Gastroesophageal sphincter (tissue), 3 donors: ENCODE results near the gene ITPR2.

ENCODE experiments used
- POLR2A ChIP-seq, 2 donors: fragments of 450-650 bp; IDR thresholded peaks; one replicate each; pipeline ENCODE4 v1.6.1; 2017; ENCODE audit warnings: antibody characterized with exemption in 2 of 2, mild to moderate bottlenecking in 2 of 2, moderate library complexity in 1 of 2
- TF ChIP-seq, protein P1 (sequence below), 4 experiments: fragments of 200-600 bp in 2 of 4; fragments of 450-650 bp in 2 of 4; sonication (generic) in 1 of 4; IDR thresholded peaks; one replicate each; pipeline ENCODE4 v1.5.1; 2017 to 2019; ENCODE audit warnings: antibody characterized with exemption in 4 of 4, mild to moderate bottlenecking in 2 of 4, moderate library complexity in 2 of 4

- no peak for TF ChIP-seq POLR2A (IDR thresholded peaks at IDR 0.05)
- TF ChIP-seq, protein P1, sequence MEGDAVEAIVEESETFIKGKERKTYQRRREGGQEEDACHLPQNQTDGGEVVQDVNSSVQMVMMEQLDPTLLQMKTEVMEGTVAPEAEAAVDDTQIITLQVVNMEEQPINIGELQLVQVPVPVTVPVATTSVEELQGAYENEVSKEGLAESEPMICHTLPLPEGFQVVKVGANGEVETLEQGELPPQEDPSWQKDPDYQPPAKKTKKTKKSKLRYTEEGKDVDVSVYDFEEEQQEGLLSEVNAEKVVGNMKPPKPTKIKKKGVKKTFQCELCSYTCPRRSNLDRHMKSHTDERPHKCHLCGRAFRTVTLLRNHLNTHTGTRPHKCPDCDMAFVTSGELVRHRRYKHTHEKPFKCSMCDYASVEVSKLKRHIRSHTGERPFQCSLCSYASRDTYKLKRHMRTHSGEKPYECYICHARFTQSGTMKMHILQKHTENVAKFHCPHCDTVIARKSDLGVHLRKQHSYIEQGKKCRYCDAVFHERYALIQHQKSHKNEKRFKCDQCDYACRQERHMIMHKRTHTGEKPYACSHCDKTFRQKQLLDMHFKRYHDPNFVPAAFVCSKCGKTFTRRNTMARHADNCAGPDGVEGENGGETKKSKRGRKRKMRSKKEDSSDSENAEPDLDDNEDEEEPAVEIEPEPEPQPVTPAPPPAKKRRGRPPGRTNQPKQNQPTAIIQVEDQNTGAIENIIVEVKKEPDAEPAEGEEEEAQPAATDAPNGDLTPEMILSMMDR (IDR thresholded peaks at IDR 0.05) = no peak
Observed at GRCh38 chr12:26711569-26711968, 121.4 kb downstream of the ITPR2 start.
